Measurements from ENCODE around the gene ITGA7.

Gene ITGA7

DNA sequence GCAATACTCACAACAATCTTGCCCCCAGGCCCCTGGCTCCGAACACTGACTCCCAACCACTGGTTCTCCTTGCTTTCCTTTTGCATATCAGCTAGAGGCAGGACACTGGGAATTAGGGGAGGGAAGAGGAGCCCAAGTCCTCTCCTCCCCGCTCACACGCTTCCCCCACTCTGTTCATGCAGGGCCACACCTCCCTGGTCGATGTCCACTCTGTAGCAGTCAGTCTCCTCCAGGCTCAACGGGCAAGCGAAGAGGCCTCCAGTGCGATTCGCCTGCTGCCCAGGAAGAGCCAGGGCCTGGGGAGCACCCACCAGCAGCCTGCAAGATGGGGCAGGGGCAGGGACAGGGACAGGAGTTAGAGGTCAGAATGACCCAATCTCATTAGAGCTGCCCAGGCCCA lies 4.8 kb downstream of the ITGA7 start:
- TF ChIP-seq, protein P1, sequence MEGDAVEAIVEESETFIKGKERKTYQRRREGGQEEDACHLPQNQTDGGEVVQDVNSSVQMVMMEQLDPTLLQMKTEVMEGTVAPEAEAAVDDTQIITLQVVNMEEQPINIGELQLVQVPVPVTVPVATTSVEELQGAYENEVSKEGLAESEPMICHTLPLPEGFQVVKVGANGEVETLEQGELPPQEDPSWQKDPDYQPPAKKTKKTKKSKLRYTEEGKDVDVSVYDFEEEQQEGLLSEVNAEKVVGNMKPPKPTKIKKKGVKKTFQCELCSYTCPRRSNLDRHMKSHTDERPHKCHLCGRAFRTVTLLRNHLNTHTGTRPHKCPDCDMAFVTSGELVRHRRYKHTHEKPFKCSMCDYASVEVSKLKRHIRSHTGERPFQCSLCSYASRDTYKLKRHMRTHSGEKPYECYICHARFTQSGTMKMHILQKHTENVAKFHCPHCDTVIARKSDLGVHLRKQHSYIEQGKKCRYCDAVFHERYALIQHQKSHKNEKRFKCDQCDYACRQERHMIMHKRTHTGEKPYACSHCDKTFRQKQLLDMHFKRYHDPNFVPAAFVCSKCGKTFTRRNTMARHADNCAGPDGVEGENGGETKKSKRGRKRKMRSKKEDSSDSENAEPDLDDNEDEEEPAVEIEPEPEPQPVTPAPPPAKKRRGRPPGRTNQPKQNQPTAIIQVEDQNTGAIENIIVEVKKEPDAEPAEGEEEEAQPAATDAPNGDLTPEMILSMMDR (IDR thresholded peaks at IDR 0.05) = no peak
- H3K36me3 Mint-ChIP-seq (ENCODE audit: low read depth) = no peaks in the 10 kb centered on the region
- peaks cover 27% of the 10 kb centered on the region for H3K4me1 Mint-ChIP-seq
- H3K27ac Mint-ChIP-seq = no peak overlapping the region
- no peak for DNase-seq
- H3K9me3 Mint-ChIP-seq = no peaks in the 10 kb centered on the region
- H3K4me3 Mint-ChIP-seq = no peak overlapping the region
- H3K27me3 Mint-ChIP-seq (ENCODE audit: low read depth, poor library complexity) = peaks cover 14% of the 10 kb centered on the region

DNA sequence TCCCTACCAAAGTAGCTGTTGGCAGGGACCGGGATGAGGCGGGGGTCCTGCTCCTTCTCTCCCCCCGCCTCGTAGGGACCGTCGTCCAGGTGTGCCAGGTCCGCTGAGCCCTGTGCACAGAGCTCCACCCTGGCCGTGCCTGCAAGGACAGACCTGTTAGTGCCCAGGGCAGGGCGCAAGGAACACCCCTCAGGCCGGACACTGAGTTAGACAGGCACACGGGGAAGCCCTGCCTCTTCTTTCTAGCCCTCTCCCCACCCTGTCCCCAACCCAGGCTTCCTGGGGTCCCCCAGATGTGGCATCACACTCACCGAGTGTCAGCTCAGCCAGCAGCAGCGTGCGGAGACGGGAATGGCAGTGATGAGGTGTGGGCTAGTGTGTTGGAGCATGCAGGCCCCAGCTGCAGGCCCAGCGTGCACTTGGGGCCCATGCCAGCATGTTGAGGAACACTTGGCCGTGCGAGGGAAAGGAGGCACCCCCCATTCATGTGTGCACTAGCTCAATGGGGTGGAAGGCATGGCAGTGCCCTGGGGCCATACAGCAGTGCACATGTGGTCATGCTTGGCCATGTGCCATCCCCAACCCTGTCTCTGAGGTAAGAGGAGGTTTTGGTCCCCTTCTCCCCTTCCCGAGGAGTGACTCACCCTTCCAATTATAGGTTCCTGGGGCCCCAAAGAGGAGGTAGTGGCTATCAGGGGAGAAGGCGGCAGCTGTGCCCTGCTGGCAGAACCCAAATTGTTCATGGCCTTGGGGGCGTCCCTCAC lies 7.3 kb downstream of the ITGA7 start:
- Mint-ChIP-seq H3K9me3 (no peaks in the 10 kb centered on the region), H3K4me1 (peaks cover 11% of the 10 kb centered on the region), H3K27me3 (ENCODE audit: low read depth, poor library complexity) (no peaks in the 10 kb centered on the region), H3K27ac (no peak overlapping the region), H3K4me3 (no peak overlapping the region), H3K36me3 (ENCODE audit: low read depth) (no peaks in the 10 kb centered on the region)
- DNase-seq = no peak
- TF ChIP-seq, protein P1 (IDR thresholded peaks at IDR 0.05) = no peak

DNA sequence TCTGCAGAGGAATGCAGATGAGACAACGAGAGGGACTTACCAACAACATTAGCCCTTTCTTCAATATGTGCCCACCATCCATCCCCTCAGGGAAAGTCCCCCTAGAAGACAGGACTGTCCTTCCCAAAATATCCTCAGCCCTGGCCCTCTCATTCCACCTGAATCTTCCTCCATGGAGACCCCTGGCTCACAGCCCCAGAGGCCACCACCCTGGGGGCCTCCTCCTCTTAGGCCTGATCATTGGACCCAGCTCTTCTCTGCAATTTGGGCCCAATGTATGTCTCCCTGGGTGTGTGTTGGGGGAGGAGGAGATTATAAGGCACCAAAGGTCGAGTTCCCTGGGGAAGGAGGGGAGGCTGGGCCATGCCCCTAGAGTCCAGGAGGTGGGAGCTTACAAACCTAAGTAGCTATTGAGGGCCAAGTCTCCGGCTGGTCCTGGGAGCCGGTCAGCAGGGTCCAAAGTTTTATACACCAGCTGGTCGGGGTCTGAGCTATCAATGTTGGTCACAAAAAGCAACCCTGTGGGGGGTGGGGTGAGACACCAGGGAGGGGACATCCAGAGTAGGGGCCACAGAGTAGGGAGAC lies 8.1 kb downstream of the ITGA7 start:
- H3K27ac Mint-ChIP-seq = peak overlapping the region; percentile 6
- DNase-seq = no peak
- no peaks in the 10 kb centered on the region for H3K36me3 Mint-ChIP-seq (ENCODE audit: low read depth)
- no peaks in the 10 kb centered on the region for H3K27me3 Mint-ChIP-seq (ENCODE audit: low read depth, poor library complexity)
- H3K4me3 Mint-ChIP-seq = no peak overlapping the region
- no peaks in the 10 kb centered on the region for H3K9me3 Mint-ChIP-seq
- TF ChIP-seq, protein P1 (IDR thresholded peaks at IDR 0.05) = no peak
- H3K4me1 Mint-ChIP-seq = peaks cover 5% of the 10 kb centered on the region

DNA sequence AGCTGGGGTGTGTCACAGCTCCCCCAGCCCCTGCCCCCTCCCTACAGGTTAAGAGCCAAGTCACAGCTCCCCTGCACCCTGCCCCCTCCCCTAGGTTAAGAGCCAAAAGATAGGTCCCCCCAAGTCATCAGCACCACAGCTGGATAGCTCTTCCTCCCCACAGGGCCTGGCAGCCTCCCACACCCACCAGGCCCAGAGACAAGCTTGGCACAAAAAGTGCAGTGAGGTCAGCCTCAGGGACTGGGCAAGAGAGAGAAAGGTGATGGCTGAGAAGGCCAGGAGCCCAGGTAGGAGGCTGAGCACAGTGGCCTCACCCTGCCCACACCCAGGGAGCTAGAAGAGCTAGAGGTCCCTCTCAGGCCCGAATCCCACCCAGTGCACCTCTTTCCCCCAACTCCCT lies 8.7 kb downstream of the ITGA7 start:
- H3K27ac Mint-ChIP-seq = no peak overlapping the region
- peaks cover 5% of the 10 kb centered on the region for H3K4me1 Mint-ChIP-seq
- H3K4me3 Mint-ChIP-seq = no peak overlapping the region
- no peaks in the 10 kb centered on the region for H3K36me3 Mint-ChIP-seq (ENCODE audit: low read depth)
- no peaks in the 10 kb centered on the region for H3K27me3 Mint-ChIP-seq (ENCODE audit: low read depth, poor library complexity)
- no peaks in the 10 kb centered on the region for H3K9me3 Mint-ChIP-seq
- DNase-seq = no peak
- TF ChIP-seq, protein P1 (IDR thresholded peaks at IDR 0.05) = no peak

DNA sequence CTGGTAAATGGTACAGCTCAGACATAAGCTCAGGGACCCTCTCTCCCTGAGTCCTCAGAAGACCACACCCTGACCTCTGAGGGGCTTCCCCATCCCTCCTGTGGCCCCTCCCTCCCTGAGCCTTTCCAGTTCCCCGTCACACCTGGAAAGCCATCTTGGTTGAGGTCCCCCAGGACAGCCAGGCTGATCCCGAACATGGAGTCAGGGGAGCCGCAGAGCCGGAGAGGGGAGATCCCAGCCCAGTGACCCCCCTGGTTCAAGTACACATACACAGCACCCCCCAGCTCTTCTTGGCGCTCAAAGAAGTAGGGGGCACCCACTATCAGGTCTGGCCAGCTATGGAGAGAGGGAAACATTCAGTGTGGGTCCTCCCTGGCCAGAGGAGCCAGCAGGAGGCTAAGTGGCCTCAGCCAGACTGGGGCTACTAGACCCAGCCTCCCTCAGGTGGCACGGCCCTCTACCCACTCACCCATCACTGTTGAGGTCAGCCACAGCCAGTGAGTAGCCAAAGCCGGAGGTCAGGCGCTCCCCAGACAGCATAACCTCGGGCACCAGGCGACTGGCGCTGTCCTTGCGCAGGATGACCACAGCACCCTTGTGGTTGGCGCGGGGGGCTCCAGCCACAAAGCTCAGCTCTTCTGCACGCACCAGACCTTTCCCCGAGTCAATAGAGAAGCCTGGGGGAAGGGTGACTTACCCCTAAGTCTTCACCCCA lies 9.3 kb downstream of the ITGA7 start:
- Mint-ChIP-seq H3K4me3 (no peak overlapping the region), H3K27me3 (ENCODE audit: low read depth, poor library complexity) (no peaks in the 10 kb centered on the region), H3K9me3 (no peaks in the 10 kb centered on the region), H3K27ac (no peak overlapping the region), H3K36me3 (ENCODE audit: low read depth) (no peaks in the 10 kb centered on the region), H3K4me1 (peaks cover 5% of the 10 kb centered on the region)
- TF ChIP-seq, protein P1 (IDR thresholded peaks at IDR 0.05) = no peak
- DNase-seq = no peak
